ENCODE data around the gene SDK1.

Gene SDK1

DNA sequence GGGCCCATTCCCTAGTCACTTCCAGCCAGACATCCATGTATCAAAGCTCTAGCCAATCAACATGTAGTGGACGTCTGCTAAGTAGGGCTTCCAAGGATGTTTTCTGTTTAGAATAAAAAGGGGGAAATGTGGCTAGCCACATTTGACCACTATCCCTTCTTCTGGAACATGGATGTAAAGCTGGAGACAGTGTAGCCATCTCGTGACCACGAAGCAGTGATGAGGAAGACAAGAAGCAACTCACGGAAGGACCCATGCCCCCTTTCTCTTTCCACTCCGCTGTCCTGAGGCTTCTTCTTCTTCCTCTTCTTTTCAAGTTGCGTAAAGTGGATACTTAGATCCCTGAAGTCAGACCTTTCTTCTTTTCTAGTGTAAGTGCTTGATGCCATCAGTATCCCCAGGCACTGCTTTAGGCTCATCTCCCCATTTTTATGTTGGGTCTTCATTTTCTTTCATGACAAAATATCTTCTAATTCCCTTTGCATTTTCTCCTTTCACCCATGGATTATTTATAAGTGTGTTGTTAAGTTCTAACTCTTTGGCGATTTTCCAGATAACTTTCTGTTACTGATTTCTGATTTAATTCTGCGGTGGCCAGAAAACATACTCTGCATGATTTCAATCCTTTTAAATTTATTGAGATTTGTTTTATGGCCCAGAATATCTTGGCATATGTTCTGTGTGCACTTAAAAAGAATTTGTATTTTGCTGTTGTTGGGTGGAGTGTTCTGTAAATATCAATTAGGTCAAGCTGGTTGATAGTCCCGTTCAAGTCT, 594.5 kb downstream of the SDK1 start:
- no peak for DNase-seq

DNA sequence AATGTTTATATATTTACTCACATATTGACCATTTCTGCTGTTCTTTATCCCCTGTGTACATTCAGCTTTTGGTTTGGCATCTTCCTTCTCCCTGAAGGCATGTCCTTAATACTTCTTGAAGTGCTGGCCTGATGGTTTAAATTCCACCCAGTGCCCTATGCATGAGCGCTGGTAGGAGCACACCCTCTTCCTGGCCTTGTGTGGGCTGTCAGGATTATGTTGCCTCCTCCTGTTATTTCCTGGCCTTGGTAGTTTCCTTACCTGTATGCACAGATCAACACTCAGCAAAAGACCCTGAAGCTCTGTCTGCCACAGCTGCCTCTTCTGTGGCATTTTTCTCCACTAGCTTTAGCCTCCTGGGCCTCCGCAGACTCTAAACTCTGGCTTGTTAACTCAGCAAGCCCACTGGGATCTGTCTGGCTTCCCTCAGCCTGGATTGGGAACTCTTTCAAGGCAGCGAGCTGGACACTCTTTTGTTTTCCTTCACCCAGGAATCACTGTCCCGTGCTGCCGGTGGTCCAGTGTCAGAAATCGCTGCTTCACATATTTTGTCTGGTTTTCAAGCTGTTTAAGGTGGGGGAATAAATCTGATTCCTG, 595.2 kb downstream of the SDK1 start:
- DNase-seq: no peak

DNA sequence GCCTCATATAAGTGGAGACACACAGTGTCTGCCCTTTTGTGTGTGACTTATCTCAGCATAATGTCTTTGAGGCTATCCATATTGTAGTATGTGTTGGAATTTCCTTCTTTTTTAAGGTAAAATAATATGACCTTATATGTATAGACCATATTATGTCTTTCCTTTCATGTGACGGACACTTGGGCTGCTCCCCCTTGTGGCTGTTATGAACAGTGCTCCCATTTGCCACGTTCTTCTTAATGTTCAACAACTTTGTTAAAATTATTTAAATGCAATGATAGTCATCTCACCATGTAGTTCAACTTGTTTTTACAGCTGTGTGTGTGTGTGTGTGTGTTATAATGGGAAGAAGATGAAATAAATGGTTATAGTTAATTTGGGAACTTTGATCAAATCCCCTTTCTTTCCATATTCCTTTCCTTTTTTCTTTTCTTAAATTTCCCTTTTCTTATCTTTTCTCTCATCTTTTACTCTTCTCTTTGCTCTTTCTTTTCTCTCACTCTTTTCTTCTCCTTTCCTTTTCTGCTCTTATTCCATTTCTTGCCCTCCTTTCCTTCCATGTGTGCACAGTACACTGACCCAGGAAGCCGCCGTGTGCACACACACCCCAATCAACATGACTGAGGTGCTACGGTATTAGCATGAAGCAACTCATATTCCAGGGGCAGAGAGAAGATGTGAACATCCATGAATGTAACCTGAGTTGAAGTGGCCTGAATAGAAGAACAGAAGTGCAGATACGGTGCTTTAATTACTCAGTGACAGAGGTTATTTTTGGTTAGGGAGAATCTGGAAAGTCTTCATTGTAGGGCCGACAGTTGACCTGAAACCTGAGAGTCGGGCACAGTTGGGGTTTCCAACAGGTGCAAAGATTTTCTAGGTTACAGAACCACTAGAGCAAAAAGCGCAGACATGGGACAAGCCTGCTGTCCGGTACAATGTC, 596.6 kb downstream of the SDK1 start:
- peak; percentile 44 for DNase-seq

DNA sequence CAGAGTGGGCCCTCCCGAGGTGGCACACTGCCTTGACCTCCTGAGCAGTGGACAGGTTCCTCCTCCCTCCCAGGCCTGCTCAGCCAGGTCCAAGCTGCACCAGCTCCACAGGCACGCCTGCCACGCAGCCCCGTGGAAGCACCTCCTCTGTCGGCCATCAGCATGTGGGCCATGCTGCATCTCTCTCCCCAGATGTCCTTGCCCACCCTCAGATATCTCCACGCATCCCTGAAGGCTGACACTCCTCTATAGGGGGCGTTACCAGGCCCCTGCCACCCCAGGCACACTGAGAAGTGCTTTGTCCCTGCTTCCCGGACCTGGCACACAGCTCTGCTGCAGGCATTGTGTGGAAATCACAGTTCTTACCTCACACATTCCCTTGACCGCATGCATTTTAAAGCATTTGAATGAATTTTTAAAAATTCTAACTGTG, 598.5 kb downstream of the SDK1 start:
- DNase-seq: no peak

DNA sequence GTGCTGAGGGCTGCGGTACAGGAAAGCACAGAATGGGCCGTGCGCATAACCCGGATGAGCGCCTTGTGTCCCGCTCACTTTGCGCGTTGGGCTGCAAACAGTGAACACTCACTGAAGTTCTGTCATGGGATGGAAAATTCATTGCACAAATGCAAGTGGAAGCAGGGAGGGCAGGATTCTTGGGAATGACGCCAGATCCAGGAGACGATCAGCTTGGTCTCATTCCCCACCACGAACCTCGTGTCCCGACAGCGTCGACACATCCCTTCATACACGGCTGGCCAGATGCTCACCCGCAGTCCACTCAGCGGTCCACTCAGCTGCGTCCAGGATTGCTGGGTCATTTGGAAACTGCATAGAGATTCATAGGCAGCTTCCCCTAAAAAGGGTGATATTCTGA, 607.1 kb downstream of the SDK1 start:
- no peak for DNase-seq

DNA sequence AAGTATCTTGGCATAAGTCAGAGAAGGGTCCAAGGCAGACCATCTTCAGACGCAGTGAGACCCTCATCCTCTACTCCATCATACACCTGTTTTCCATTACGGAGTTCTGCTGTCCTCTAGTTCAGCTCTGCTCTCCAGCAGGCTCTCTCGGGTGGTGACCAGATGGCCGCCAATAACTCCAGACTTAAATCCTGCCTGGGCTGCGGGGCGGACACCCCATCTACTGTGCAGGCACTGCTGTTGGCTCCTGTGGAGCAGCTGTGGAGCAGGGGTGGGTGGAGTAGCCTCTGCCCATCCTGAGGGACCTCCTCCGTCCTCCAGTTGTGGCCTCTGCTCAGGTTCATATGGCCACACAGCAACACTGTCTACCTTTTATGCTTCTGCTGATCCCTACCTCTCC, 608.1 kb downstream of the SDK1 start:
- no peak for DNase-seq

DNA sequence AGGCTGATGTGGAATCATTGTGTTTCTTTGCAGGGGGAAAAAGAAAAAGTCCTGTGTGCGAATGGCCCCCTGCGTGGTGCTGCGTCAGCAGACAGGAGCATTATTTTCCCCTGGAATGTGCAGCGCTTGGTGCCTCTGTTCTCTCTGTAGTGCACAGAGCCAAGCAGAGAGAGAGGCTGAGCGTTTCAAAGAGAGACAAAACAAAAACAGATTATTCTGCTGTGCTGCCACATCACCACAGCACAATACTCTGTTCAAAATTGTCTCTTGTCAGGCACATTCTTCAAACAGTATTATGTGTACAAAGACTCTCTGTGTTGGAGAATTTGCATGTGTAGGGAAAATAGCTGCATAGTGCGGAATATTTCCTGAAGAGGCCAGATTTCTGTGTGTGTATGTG, 609.0 kb downstream of the SDK1 start:
- no peak for DNase-seq

DNA sequence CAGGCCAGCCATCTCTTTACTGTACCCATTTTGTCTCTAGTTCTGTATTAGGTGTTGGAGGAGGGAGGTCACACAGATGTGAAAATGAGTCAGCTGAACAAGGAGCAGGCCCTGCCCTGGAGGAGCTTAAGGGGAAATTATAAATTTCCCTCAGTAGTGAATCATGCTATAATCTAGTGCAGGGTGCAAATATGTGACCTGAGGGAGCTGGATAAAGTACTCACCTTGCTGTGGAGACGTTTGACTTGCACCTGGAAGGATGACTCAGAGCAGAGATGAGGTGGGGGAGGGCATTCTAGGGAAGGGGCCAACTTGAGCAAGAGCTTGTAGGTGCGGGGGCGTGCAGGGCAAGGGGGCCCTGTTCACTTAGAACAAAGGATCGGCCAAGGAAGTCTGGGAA, 610.6 kb downstream of the SDK1 start:
- no peak for DNase-seq

DNA sequence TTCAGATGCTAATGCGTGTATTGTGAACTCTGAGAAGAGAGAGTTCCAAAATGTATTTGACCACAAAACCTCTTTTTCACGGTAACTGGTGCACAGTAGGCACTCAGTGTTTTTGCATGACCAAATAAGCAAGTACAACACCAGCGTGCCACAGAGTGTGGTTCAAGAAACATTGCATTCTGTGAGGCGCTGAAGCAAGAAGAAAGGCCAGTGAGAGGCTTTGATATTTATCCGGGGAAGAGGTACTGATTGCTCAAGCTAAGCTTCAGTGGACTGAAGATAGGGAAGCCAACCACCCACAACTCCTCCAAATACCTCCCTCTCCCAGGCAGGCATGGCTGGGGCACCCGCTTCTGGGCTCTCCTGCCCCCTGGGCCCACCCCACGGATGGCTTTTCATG, 611.2 kb downstream of the SDK1 start:
- no peak for DNase-seq

DNA sequence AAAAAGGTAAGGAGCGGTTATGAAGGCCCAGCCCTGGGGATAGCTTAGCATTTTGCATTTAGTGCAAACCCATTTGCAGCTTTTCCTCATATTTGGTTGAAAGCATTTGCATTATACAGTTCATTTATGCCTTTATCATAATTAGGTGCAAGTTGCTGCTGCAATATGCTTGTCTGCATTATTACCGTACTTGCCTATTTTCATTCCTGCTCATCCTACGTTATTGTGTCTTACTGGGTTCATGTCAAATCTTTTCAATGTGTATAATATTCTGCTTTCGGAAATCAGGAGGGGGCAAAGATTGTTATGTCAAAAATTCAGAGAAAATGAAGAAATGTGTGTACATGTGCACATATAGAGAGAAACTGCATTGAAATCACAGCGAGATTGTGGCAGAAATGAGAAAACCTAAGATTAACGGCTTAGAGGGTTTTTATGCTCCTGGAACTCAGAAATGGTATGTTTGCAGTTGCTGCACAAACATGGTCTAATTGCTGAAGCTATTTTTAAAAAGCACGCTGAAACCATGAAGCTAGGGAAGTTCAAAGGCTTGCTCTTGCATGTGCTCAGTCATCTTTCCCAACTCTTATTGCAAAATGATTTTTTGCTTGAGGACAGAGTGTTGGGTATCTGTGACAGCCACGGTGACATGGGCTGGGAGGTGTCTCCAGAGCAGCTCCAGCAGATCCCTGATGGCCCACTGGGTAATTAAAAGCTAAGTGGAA, 613.2 kb downstream of the SDK1 start:
- no peak for DNase-seq

DNA sequence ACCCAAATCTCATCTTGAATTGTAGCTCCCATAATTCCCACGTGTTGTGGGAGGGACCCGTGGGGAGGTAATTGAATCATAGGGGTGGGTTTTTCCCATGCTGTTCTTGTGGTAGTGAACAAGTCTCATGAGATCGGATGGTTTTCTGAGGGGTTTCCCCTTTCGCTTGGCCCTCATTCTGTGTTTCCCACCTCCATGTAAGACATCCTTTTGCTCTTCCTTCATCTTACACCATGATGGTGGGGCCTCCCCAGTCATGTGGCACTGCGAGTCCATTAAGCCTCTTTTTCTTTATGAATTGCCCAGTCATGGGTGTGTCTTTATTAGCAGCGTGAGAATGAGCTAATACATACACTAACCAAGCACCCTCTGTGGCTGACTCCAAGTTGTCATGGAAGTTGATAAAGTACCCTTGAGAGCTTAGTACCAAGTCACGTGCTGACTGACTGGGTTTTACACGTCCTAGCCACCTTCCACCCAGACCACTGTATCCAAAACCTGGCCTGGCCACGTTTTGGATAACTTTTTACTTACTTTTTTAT, 614.4 kb downstream of the SDK1 start:
- DNase-seq: no peak

DNA sequence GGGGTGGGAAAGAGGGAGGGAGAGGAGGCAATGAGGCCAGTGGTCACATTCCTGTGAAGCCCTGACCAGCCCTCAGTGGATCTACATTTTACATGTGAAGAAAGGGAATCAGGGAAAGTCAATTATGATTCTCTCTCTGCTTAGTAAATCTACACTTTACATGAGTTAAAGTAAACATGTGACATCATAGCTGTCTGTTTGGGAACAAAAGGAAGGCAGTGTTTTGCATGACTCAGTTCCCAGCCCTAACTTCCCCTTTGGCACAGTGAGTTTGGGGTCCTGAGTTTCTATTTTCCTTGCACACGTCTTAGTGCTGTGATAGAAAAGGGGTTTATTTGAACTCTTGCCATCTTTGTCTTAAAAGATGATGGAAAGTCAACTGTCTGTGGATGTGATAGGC, 615.1 kb downstream of the SDK1 start:
- DNase-seq: no peak

DNA sequence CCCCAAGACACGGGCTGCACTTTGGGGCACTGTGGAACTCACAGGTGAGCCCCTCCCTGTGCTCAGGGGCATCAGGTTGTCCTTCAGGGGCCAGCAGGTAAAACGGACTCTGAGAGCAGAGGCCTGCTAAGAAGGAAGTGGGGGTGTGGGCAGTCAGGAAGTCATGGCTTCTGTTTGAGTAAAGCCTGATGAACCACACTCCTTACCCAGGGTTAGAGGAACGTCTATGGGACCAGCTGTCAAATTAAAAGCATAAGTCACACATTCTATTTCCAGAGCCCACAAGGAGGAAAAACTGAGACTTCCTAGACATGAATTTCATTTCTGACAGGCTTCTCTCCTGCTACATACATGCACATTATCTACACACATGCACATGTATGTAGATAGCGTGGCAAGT, 616.4 kb downstream of the SDK1 start:
- DNase-seq: no peak

DNA sequence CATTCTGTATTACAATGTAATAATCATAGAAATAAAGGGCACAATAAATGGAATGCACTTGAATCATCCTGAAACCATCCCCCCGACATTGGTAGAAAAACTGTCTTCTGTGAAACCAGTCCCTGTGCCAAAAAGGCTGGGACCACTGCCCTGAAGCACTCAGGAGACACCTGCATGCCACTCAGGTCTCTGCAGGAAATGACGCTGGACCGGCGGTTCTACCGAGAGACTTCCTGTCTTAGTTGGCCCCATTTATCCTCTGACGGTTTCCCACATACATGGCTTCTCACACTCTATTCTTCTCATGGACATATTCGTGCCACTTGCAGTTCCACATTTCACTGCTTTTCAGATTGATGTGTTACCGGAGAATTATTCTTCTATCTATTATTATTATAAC, 617.5 kb downstream of the SDK1 start:
- no peak for DNase-seq

DNA sequence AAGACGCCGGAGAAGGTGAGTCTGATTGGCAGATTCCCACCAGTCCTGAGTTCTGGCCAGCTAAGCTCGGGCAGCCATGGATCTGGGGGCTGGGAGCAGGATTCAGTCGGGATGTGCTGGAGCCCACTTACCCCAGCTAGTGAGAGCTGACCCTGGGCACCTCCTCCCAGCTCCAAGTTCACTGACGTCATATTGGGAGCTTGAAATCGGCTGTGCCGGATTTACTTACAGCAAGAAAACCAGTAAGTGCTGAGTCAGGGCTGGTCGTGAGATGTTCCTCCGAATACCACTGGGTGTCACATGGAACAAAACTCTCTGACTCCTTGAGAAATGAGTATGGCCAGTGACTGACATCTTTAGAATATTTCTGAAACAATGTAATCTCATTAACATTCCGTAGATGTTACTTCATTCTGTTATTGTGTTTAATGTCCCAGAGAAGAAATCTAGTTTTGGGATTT, 621.2 kb downstream of the SDK1 start:
- DNase-seq: no peak

DNA sequence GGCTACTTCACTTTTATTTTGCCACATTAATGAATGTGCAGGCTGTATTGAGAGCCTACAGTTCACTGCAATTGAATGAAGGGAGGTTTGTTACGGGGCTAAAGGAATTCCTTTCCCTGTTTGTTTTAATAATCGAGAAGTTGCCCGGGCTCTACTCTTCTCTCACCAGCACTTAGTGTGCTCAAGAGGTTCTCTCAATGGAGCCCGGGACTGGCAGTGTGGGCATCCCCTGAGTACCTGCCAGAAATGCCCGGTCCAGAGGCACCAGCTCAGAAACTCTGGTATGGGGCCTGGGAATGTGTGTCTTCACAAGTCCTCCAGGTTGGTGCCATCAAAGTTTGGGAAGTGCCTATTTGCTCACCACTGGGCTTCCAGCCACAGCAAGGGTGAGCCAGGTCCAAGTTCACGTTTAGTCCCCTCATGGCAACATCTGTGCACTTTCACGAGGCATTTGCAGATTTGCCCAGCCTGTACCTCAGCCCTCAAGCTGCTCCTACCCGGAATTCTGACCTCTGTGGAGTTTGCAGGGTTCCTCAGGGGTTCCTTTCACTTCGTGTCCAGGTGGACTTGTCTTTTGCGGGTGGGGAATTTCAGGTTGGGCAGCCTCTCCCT, 622.4 kb downstream of the SDK1 start:
- DNase-seq: no peak

DNA sequence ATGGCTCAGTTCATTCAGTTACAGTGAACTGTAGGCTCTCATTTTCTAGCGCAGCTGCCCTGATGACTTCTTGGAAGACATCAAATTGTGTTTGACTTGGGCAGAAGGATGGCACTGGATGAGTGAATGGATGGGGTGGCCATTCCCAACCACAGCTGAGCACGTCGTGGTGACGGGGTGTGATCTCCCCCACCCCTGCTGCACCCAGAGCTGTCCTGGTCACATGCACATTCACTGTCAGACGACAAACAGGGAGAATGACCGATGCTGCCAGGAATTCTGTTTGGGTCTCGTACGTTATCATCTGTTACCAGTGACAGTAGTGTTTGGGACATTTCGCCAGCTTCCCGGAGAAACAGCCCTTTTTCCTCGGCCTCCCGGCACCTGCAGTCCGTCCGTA, 623.2 kb downstream of the SDK1 start:
- DNase-seq: no peak

DNA sequence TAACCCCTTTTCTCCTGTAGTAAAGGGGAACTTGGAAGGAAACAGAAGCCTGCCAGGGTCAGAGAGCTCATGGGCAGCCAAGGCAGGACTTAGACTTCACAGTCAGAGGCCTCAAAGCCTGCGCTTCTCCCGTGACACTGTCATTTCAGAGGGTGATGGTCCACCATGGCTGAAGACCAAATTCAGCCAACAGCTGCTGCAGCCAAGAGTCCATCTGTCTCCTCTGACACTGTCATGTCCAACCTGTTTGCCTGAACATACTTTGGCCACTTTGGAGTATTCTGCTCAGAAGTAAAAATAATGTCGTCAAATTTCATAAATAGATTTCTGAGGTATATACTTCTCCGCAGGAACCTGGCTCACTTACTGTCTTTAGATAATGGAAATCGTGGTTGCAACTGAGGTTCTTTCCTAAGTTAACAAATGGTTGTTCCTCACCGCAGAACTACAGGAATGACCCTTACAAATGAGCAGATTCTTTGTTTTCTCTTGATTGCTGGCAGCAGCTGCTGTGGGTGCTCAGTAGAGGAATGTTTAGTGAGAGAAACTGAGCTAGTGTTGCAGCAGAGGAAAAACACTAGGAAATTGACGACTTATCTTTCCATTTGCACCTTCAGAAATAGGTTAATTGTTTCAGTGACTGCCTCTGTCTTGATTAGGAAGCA, 626.5 kb downstream of the SDK1 start:
- no peak for DNase-seq

DNA sequence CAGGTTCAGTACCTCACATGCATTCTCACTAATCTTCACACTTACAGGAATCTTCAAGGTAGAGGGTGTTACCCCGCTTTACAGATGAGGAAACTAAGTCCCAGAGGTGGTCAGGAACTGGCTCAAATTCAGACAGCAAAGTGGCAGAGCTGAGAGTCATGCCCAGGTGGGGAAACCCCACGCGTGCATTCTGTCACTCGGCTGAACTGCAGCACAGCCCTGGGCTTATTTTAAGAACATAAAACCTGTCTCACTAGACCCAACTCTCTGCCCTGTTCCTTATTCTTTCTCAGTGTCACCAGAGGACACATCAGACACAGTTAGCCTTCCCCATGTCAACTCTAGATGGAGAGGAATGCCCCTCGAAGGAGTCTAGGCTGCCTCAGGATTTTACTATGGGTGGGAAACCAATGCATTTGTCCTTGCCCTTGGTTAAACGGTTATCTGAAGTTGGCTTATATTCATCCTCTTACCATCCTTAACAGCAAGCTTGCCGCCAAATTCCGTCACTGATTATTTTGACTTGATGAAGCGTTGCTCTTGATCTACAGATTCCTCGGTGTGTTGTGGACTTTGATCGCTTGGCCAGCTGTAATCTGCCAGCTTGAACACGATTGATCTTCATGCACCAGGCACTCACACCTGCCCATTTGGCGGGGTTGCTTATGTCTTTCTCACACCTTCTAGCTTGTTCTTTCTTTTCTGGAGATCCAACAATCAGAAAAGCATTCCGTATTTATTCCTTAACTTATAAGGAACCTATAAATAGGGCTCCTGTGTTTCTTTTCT, 627.9 kb downstream of the SDK1 start:
- DNase-seq: no peak

DNA sequence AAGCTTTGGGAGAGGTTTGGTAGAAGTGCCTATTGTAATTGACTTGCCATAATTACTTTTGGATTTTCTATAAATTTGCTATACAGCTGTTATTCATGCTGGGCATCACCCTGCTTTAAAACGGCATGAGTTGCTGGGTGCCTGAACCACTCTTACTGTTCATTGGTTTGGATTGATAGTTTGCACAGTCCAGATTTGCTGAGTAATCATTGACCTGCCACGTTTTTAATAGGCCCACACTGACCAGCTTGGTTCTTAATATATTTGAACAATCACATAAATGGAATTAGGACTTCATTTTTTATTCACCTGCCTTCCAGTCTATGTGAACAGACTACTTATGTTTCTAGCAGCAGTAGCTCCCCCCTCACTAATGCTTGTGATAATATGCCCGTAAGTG, 630.8 kb downstream of the SDK1 start:
- DNase-seq: no peak

DNA sequence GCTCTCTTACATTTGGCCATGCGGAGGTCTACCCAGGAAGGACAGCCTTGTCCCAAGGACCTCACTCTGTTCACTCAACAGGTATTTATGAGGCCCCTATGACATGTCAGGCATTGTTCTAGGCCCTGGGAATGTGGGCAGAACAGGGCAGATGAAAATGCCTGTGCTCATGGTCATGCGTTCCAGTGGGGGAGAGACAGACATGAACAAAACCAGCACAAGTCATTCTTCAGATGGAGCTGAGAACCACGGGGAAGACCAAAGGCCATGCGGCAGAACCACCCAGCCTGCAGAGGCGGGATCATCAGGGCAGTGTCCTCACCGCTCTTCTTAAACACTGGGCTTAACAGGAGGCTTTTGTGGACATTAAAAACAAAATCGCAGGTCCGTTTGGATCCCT, 636.1 kb downstream of the SDK1 start:
- DNase-seq: no peak
